Nephron progenitor cell (in vitro differentiated cells): ENCODE results near the gene NAPA.

Source experiments
- DNase-seq: peaks from one replicate; pipeline ENCODE4 v3.0.0; 2021
- H3K27ac Mint-ChIP-seq: 2 replicates; pipeline ENCODE4 v1.8.0; 2021; ENCODE audit warnings: mild to moderate bottlenecking, moderate library complexity, mixed read lengths
- H3K27me3 Mint-ChIP-seq: 2 replicates; pipeline ENCODE4 v1.8.0; 2021; ENCODE audit warnings: mild to moderate bottlenecking, low read depth, mixed read lengths; ENCODE audit not compliant: poor library complexity
- H3K36me3 Mint-ChIP-seq: 2 replicates; pipeline ENCODE4 v1.8.0; 2021; ENCODE audit warnings: low read depth, mixed read lengths
- H3K4me1 Mint-ChIP-seq: 2 replicates; pipeline ENCODE4 v1.8.0; 2021; ENCODE audit warnings: mixed read lengths
- H3K4me3 Mint-ChIP-seq: 2 replicates; pipeline ENCODE4 v1.8.0; 2021; ENCODE audit warnings: mild to moderate bottlenecking, moderate library complexity, mixed read lengths
- H3K9me3 Mint-ChIP-seq: 2 replicates; pipeline ENCODE4 v1.8.0; 2021; ENCODE audit warnings: mild to moderate bottlenecking, moderate library complexity, mixed read lengths
- TF ChIP-seq, protein P1 (sequence below): fragments of 200-600 bp; sonication (generic); IDR thresholded peaks from 2 replicates; pipeline ENCODE4 v1.5.0; 2021; ENCODE audit warnings: antibody characterized with exemption

NAPA gene

DNA sequence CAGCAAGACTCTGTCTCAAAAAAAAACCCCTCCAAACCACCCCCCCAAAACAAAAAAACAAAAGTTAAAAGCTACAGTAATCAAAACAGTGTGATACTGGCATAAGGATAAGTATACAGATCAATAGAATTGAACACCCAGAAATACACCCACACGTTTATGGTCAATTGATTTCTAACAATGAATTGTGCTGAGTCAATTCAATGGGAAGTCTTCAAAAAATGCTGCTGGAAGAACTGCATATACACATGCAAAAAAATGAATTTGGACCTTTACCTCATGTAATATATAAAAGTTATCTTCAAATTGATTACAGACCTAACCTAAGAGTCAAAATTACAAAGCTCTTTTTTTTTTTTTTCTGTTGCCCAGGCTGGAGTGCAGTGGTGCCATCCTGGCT lies 19.8 kb upstream of the NAPA start:
- Mint-ChIP-seq H3K9me3 (peaks cover 8% of the 10 kb centered on the region), H3K27me3 (peaks cover 33% of the 10 kb centered on the region), H3K4me1 (peaks cover under 1% of the 10 kb centered on the region), H3K27ac (no peak overlapping the region), H3K4me3 (no peak overlapping the region), H3K36me3 (no peaks in the 10 kb centered on the region)
- no peak for DNase-seq
- TF ChIP-seq, protein P1, sequence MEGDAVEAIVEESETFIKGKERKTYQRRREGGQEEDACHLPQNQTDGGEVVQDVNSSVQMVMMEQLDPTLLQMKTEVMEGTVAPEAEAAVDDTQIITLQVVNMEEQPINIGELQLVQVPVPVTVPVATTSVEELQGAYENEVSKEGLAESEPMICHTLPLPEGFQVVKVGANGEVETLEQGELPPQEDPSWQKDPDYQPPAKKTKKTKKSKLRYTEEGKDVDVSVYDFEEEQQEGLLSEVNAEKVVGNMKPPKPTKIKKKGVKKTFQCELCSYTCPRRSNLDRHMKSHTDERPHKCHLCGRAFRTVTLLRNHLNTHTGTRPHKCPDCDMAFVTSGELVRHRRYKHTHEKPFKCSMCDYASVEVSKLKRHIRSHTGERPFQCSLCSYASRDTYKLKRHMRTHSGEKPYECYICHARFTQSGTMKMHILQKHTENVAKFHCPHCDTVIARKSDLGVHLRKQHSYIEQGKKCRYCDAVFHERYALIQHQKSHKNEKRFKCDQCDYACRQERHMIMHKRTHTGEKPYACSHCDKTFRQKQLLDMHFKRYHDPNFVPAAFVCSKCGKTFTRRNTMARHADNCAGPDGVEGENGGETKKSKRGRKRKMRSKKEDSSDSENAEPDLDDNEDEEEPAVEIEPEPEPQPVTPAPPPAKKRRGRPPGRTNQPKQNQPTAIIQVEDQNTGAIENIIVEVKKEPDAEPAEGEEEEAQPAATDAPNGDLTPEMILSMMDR, result no peak

DNA sequence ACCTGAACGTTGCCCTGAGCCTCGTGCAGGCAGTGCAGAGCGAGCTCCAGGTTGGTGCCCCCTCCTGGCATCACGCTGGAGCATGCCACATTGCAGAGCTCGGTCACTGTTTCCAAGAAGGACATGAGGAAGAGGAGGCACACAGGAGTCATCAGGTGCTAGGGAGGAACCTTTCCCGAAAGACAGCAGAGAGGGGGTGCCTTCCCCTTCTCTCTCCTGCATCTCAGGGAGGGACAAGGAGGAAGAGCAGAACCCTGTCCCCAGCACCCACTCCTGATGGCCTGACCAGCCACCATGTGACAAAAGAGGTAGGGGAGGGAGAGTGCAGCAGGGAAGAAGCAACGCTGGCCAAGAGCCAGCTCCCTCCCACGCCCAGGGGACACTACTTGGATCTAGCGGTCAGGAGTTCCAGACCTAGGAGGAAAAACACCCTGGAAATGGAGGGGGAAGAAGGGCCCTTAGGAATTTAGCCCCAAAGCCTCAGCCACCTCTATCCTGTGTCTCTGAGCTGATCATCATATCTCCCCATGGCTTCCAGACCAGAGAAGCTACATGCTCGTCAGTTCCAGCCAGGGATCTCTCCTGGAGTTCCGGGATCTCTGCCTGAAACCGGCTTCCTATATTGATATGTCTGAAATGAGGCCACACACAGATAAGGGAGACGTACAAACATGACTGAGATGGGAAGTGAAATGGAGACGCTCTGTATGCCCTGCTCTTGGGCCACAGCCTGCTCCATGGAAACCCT lies 17.0 kb upstream of the NAPA start:
- Mint-ChIP-seq H3K36me3 (no peaks in the 10 kb centered on the region), H3K4me3 (no peak overlapping the region), H3K4me1 (no peaks in the 10 kb centered on the region), H3K27me3 (peaks cover 30% of the 10 kb centered on the region), H3K9me3 (peaks cover 8% of the 10 kb centered on the region), H3K27ac (no peak overlapping the region)
- TF ChIP-seq, protein P1, result no peak
- no peak for DNase-seq

DNA sequence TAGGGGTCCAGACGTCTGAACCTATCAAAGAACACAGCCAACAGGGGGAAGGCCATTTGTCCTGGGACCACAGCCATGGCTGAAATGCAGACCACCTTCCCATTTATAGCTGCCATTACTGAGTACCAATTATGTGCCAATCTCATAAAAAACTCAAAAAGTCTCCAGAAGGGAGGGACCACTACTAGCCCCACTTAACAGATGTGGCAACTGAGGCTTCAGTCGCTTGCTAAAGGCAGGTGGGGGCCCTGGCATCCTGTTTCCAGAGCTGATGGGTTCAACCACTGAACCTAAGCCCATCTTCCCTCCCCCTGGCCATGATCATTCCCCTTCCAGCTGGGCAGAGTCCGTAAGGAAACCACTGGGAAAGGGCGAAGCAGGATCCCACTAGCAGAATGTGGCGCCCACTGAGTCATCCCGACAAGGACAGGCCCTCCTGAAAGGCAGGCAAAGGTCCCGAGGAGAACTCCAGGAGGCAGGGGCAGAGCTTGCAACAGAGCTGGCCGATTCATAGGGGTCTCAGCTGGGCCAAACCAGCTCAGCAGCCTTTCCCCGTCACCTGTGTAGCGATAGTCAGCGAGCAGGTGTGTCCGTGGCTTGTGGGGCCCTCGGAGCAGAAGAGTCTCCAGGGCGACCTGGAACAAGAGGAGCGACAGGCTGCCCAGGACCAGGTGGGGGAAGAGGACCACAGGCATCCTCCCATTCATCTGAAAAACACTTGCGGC lies 14.3 kb upstream of the NAPA start:
- Mint-ChIP-seq H3K4me3 (no peak overlapping the region), H3K9me3 (no peaks in the 10 kb centered on the region), H3K36me3 (no peaks in the 10 kb centered on the region), H3K27me3 (peaks cover 42% of the 10 kb centered on the region), H3K27ac (no peak overlapping the region), H3K4me1 (no peaks in the 10 kb centered on the region)
- DNase-seq, result no peak
- TF ChIP-seq, protein P1, result no peak

GRCh38 chr19:47526798-47527197 lies 11.9 kb upstream of the NAPA start:
- TF ChIP-seq, protein P1, result no peak
- no peaks in the 10 kb centered on the region for H3K9me3 Mint-ChIP-seq

GRCh38 chr19:47523473-47523872 lies 8.6 kb upstream of the NAPA start:
- H3K27me3 Mint-ChIP-seq, result peaks cover 54% of the 10 kb centered on the region
- no peak for DNase-seq
- no peaks in the 10 kb centered on the region for H3K9me3 Mint-ChIP-seq
- TF ChIP-seq, protein P1, result no peak
- H3K4me1 Mint-ChIP-seq, result peaks cover 24% of the 10 kb centered on the region
- H3K4me3 Mint-ChIP-seq, result no peak overlapping the region
- H3K27ac Mint-ChIP-seq, result peak overlapping the region; percentile 23
- H3K36me3 Mint-ChIP-seq, result no peaks in the 10 kb centered on the region

More at GRCh38 chr19:47526798-47527197, 11.9 kb upstream of the NAPA start:
- Mint-ChIP-seq H3K4me1 (peaks cover 13% of the 10 kb centered on the region), H3K4me3 (no peak overlapping the region), H3K27ac (no peak overlapping the region), H3K36me3 (no peaks in the 10 kb centered on the region), H3K27me3 (peaks cover 53% of the 10 kb centered on the region)
- no peak for DNase-seq
